ENCODE measurements around the gene TUSC7.

The TUSC7 gene

DNA sequence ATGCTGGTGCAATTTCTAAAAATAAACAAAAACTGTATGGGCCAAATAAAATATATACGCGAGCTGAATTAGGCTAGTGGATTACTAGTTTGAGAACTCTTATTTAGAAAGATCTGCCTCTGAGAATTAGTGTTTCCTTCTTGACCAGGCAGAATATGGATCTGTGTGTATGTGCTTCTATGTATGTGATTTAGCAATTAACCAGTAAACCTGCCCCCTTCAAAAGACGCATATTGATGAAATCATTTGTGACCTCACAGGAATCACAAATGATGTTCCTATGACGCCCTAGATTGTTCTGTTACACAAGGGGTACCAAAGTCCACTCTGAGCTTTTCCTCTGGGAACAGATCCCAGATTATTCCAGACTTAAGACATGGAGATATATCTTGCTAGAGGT is at the start of gene TUSC7:
Gene TUSC7, plus strand, starts transcription at position 301 of the 400 bp plus-strand sequence.
- in situ Hi-C loops (cut with HindIII; ENCODE audit: low sequenced_read_pairs): no loop called here

DNA sequence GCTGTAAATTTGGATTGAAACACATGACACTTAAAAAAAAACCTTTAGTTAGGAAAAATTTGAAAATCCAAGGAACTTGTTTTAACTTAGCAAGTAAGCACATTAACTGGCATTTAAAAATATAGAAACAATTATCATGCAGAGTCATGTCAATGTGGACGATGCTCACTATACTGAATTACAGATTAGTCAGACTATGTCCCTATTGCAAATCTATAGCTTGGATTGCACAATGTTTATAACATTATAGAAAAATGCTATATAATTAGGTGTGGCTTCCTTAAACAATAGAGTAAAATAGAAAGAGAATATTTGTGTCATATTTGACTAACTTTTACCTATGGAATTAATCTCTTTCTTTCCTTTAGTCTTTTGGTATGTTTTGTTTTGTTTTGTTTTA is 48.4 kb upstream of the TUSC7 start:
- in situ Hi-C loops (cut with HindIII; ENCODE audit: low sequenced_read_pairs): loop anchor here (25.0 kb wide), 1 partner anchor 101 kb away; no protein-coding TSS in a partner anchor

DNA sequence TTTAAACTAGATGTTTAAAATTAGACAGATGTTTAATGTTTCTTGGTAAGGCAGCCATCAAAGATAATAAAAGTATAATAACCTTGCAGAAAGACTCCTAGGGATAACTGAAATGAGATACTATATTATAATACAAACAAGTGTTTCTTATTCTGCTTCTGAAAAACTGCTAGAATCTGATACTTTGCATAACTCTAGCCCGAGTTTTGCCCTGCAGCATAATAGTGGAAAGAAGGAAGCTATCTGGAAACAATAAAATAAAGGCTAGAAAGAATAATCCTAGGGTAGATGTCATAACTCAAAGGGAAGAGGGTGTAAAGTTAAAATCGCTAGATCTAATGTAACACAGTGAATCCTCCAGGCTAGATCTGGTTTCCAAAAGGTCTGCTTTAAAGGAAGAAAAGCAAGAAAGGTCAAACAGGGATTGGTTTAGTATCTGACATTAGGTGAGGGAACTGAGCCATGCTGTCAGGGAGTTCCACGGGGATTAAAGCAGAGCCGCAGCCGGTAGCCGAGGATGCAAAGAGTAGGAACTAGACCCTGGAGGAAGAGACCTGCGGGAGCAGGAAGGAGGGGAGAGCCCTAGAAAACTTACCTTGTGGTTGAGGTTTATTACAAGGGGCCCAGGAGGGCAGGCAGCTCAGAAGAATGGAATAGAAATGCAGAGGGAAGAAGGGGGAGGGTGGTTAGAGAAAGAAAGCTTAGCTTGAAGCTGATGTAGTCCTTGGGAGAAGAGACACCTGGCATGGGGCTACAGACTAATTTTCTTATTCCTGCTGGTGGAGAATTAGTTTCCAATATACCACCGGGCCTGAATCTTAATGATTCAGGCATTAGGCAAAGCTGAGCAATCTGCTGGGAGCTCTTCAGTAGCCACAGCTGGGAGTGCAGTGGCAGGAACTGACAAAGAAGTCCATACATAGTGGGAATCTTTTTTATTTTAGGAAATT is 46.1 kb upstream of the TUSC7 start:
- in situ Hi-C loops (cut with HindIII; ENCODE audit: low sequenced_read_pairs): loop anchor here (25.0 kb wide), 1 partner anchor 99 kb away; no protein-coding TSS in a partner anchor

DNA sequence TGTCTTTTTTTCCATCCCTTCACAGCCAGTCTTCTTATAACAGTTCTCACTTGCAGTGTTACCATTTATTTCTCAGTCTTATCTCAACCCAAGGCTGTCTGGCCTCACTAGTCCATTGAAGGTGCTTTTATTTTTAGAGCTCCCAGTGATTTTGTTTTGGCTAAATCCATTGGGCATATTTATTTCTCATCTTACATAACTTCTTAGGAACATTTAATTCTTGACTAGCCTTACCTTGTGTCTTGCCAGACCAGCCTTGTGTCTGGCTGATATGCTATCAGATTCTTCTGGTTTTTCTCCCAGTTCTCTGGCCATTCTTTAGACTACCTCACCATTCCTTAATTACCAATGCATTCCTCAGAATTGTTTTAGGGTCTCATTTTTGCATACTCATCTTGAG is 42.3 kb upstream of the TUSC7 start:
- in situ Hi-C loops (cut with HindIII; ENCODE audit: low sequenced_read_pairs): loop anchor here (25.0 kb wide), 1 partner anchor 95 kb away; no protein-coding TSS in a partner anchor

DNA sequence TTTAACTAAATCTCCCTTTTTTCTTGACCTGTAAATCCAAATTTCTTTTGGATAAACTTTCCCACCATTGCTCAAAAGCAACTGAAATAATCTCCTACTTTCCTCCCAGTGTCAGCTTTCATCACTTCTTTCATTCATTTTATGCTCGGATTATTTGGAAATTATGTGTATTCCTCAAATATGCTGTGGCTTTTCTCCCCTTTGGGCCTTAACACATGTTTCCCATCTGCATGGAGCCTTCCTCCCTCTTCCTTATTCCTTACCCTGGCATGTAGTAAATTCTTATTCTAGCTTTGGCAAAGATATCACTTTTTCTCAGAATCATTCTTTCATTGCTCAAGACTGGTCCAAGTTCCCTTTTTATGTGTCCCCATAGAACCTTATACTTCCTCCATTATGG is 41.8 kb upstream of the TUSC7 start:
- in situ Hi-C loops (cut with HindIII; ENCODE audit: low sequenced_read_pairs): loop anchor here (25.0 kb wide), 1 partner anchor 95 kb away; no protein-coding TSS in a partner anchor

DNA sequence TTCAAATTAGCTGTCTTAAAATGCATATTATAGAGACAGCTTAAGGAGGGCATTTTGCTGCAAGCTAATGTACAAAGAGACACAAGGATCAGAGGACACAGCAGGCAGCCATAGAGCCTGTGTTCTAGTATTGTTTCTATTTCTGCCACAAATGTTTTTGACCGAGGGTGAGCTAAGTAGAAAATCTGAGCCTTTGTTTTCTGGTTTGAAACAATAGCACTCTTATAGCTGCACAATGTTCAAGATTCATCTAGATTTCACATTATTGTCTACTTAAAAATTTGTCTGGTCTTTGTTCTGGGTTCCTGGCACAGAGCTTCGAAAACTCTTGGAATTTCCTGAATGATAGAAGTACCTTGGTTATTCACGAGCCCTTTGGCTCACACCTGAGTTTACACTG is 40.0 kb upstream of the TUSC7 start:
- in situ Hi-C loops (cut with HindIII; ENCODE audit: low sequenced_read_pairs): loop anchor here (25.0 kb wide), 1 partner anchor 93 kb away; no protein-coding TSS in a partner anchor

DNA sequence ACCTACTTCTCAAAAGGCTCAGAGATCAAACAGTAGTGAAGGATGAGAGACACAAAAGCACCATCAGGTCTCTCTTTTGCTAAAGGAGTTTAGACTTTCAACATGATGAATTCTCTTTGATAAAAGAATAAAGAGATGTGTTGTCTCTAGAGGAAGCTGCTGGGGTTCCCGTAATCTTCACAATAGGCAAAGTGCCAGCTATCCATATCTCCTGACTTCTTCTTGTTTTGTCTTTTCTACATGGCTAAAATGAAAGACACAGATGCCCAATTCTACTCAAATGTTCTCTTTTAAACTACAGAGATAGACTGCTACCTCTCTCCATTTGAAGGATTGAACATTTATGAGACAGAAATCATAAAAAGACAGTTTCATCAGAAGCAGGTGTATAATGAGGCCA is 38.4 kb upstream of the TUSC7 start:
- in situ Hi-C loops (cut with HindIII; ENCODE audit: low sequenced_read_pairs): loop anchor here (25.0 kb wide), 1 partner anchor 91 kb away; no protein-coding TSS in a partner anchor

DNA sequence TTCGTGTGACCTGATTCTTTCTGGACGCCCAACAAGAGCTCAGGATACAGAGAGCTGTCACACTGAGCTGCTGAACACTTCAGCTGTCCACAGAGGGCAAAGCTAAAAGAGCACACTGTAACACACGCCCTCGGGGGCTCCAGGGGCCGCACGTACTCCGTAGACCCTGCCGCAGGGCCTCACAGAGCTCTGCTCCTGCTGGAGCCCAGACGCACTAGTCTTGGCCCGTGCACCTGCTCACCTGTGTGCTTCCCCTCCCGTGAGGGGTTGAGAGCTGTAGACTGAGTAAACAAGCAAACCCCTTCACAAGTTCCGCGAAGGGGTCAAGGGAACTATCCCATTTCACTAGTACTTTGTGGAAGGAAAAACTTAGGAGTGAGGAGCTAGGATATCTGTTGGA is 30.7 kb upstream of the TUSC7 start:
- in situ Hi-C loops (cut with HindIII; ENCODE audit: low sequenced_read_pairs): no loop called here

DNA sequence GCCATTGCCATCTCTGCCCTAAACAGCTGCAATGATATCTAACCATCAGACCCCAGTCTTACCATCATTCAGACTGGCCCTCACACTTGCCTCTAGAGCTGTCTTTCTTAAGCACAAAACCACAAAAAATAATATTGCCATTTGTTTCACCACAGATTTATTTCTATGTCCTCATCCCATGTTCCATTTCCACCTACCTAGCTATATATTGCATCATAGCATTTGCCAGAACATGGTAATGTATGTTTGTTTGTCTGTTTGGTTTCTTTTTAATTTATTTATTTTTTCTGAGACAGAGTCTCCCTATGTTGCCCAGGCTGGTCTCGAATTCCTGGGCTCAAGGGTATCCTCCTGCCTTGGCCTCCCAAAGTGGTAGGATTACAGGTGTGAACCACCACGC is 18.5 kb upstream of the TUSC7 start:
- in situ Hi-C loops (cut with HindIII; ENCODE audit: low sequenced_read_pairs): no loop called here

DNA sequence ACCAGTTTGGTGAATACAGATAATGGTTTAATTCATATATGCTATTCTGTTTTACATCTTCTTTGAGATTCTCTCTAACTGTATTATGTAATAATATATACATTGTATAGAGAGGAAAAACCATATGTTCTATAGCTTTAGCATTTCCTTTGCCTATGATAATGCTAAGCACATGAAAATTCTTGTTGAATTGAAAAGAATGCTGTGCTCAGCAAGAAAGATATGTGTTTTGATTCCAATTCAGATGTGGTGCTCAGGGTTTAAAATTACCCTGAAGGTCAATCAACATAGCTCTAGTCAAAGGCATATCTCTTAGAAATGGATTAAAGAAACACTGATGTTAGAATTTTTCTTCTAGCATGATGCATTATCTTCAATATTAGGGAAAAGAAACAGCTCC is 8.5 kb upstream of the TUSC7 start:
- in situ Hi-C loops (cut with HindIII; ENCODE audit: low sequenced_read_pairs): no loop called here

DNA sequence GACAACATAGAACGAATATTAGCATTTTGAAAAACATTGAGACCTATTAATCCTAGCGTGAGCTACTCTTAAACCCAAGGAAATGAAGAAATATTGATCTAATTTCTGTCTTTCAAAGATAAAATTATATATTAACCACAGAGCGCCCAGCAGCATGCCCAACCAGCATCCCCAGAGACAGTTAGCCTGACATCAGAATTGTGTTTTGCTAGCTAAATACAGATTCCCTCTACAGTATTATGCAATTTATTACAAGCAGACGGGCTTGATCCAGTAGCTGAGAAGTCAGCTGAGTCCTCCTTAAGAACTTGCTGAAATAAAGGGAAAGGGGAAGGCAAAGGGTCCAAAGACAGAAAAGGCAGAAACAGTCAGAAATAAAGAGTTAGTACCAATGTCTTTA is 7.2 kb upstream of the TUSC7 start:
- in situ Hi-C loops (cut with HindIII; ENCODE audit: low sequenced_read_pairs): no loop called here

DNA sequence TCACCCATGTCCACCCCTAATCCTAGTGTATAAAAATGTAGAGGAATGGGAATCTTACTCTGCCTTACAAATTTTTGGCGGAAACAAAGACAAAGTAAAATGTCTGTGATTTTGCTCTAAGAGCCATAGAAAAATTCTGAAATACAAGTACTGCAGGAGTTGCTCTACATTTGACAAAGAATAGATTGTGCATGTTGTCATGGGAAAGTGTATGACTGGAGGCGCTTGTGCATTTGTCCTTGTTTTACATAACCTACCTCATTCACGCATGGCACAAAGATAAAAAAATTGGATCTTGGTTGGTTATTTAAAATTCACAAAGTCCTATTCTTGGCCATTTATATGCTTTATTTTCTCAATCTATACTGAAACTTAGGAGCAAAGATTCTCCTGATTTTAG is 2.0 kb upstream of the TUSC7 start:
- in situ Hi-C loops (cut with HindIII; ENCODE audit: low sequenced_read_pairs): no loop called here

DNA sequence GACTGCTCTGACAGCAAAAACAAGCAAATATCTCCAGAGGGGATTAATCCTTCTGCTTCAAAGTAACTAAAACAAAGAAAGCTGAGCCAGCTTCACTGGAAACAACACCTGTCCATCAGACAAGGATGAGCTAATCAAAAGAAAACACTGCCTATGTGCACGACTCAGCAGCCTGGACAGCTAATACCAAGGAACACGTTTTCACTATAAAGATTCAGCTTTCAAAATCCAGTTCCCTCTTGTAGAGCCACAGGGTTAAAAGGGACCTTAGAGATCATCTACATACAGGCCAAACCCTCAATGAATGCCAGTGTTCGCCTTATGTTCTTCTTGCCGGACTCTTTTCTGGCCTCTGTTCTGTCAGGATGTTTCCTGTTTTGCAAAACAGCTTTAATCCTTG is 6.9 kb downstream of the TUSC7 start:
- in situ Hi-C loops (cut with HindIII; ENCODE audit: low sequenced_read_pairs): no loop called here

DNA sequence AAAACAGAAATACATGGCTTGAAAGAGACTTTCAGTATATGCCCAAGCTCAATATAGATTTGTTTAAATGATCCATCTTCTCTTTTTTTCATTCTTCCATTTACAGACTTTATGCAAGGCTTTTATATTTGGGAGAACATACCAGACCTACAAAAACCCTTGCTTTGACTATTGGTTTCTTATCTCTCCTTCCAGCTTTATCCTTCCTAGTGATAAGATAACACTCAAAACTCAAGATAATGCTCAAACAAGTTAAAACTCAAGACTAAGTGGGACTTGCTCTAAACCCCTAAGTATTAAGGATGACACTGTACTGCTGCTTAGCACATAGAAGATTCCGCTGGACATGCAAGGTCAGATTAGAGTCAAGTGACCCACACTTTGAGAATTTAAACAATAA is 8.0 kb downstream of the TUSC7 start:
- in situ Hi-C loops (cut with HindIII; ENCODE audit: low sequenced_read_pairs): no loop called here

DNA sequence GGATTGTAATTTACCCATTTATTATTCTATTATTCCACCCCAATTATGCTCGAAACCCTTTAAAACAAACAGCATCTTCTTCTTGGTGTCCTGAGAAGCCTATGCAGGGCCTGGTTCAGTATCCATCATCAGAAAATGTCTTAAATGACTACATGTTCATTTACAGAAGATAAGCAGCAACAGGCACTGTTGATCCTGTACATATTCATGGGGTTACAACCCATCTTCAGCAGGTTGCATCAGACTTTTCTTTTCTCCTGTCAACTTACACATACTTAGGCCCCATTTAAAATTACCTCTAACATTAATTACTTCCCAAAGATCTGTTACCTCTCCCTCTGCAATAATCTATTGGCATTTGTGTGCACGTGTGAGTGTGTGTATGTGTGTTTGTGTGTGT is 18.9 kb downstream of the TUSC7 start:
- in situ Hi-C loops (cut with HindIII; ENCODE audit: low sequenced_read_pairs): no loop called here

DNA sequence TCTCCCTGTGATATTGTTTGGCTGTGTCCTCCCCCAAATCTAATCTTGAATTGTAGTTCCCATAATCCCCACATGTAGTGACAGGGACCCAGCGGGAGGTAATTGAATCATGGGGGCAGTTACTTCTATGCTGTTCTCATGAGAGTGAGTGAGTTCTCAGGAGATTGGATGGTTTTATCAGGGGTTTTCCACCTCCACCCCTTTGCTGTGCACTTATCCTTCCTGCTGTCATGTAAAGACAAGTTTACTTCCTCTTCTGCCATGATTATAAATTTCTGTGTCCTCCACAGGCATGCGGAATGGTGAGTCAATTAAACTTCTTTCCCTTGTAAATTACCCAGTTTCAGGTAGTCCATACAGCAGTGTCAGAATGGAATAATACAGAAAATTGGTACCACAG is 24.7 kb downstream of the TUSC7 start:
- in situ Hi-C loops (cut with HindIII; ENCODE audit: low sequenced_read_pairs): no loop called here

DNA sequence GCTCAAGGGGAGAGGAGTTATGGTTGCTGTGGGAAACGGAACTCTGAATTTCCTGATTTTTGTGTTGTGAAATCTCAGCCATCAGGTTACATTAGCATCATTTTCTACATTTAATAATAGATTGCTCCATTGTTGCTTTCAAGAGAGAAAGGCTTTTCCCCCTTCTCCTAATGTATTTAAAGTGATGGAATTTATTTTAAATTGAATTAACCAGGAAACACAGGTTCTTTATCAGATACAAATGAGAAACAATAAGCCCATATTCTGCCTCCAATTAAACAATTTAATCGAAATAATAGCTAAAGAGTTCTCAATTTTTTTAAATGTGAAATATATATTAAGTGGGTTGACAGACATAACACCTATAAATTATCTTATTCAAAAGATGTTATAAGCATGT is 30.1 kb downstream of the TUSC7 start:
- in situ Hi-C loops (cut with HindIII; ENCODE audit: low sequenced_read_pairs): no loop called here

DNA sequence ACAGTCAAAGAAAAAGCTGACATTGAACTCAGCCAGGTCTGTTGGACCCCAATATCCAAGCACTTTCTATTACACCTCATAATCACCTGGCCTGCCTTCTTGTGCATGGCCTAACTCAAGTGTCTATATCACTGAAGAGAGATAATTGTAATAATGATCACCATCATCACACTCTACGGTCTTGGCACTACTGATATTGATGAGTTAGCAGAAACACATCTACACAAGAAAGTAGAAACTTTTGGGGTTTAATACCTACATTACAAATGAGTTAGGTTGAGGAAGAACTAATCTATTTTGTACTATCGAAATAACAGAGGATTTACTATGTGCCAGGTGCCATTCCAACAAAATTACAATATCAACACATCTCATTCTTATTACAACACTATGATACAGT is 30.7 kb downstream of the TUSC7 start:
- in situ Hi-C loops (cut with HindIII; ENCODE audit: low sequenced_read_pairs): no loop called here

DNA sequence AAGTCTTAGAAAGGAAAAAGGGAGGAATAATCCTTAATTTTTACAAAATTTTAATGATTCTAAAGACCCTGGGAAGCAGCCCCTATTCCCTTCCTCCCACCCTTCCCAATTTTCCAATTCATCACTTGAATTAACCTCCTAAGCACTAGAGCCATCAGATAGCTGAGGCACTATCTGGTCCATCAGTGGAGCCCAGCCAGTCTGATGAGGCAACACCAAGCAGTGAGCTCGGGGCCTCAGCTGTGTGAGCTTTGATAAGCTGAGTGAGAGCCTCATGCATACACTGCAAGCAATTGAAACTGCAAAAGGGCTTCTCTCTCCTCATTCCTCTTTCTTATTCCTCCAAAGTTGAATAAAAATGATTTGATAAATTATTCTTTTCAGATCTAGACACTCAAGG is 31.9 kb downstream of the TUSC7 start:
- in situ Hi-C loops (cut with HindIII; ENCODE audit: low sequenced_read_pairs): no loop called here

DNA sequence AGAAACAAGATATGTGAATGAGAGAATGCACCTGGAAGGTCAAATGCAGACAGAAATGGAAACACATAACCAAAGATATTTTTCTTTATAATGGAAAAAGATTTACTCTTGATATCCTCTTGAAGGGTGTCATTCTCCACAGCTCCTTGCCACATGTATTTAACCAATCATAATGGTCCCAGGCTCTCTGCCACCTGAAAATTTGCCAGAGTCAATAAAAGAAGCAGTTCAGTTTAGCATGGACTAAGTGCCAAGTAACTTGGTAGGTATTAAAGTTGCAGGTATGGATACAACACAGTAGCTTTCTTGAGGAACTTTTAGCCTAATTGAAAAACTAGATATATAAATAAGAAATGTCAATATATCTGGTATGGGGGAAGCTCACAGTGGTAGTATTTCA is 33.5 kb downstream of the TUSC7 start:
- in situ Hi-C loops (cut with HindIII; ENCODE audit: low sequenced_read_pairs): no loop called here

DNA sequence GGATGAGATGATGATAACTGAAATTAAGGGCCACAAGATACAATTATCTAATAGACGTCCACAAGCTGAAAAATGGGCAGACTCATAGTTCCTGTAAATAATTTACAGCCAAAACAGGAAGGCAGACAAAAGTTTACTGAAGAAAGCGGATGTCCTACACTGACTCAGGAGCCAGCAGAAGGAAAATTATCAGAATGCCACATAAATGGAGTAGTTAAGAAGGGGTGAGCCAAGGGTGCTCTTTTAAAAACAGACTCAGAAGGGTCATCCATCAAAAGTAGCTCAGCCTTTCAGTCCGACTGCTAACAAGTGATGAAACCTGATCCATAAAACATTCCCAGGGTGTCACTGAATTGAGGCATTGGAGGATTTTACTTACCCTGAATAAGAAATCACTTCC is 39.8 kb downstream of the TUSC7 start:
- in situ Hi-C loops (cut with HindIII; ENCODE audit: low sequenced_read_pairs): no loop called here

DNA sequence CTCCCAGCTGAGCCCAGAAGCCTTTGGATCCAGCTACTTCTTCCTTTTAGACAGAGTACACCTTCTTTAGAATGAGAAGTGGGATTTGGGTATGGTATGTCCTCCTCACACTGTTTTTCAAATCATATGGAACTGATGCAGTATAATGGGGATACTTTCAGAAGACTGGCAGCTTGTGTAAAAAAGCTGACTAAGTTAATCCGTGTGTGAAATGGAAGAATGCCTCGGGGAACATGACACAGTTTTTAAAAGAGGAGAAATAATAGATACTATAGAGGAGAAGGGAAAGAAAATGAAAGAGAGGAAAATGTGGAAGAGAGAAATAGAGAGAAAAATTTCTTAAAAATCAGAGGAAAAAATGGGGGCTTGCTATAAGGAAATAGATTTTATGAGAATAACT is 47.7 kb downstream of the TUSC7 start:
- in situ Hi-C loops (cut with HindIII; ENCODE audit: low sequenced_read_pairs): loop anchor here (25.0 kb wide), 1 partner anchor 95 kb away; no protein-coding TSS in a partner anchor
